Mucosa of gallbladder (tissue), 1 donor: ENCODE results near the gene SCN9A. TPM values are rescaled to one million over a fixed set of nuclear protein-coding genes. Genes with fewer than 3 reads are reported as not detected.
"Not testable (repeated sequence)": the region's sequence is repeated elsewhere in the genome, so short reads cannot be mapped to it uniquely, and the experiment has no call there.

ENCODE experiments used
- DNase-seq: peaks from one replicate; pipeline ENCODE4 v3.0.0-alpha.2; 2020; ENCODE audit warnings: low spot score
- total RNA-seq: library from RNA; stranded (reverse); gene quantifications from one replicate; pipeline ENCODE4 v1.2.1, GENCODE V29; 2021
- donor health status: DM: no; HTN: no; CAD: no.

Gene SCN9A
- total RNA-seq, 1 donor from 2014 or later = 6.8 TPM

- no peak for DNase-seq
Measured at GRCh38 chr2:166242309-166242708, 133.4 kb downstream of the SCN9A start.

GRCh38 chr2:166240387-166241313 lies 135.1 kb downstream of the SCN9A start:
- no peak for DNase-seq

- no peak for DNase-seq
Measured at GRCh38 chr2:166239548-166239947, 136.2 kb downstream of the SCN9A start.

GRCh38 chr2:166238176-166238575 lies 137.6 kb downstream of the SCN9A start:
- DNase-seq = no peak

- no peak for DNase-seq
Measured at GRCh38 chr2:166234112-166234846, 141.5 kb downstream of the SCN9A start.

GRCh38 chr2:166233244-166233643 lies 142.5 kb downstream of the SCN9A start:
- no peak for DNase-seq

- DNase-seq = no peak
Measured at GRCh38 chr2:166230724-166231070, 145.0 kb downstream of the SCN9A start.

- peak; percentile 19 for DNase-seq
Measured at GRCh38 chr2:166230024-166230723, 145.6 kb downstream of the SCN9A start.

- no peak for DNase-seq
Measured at GRCh38 chr2:166229678-166230023, 146.1 kb downstream of the SCN9A start.

GRCh38 chr2:166224197-166224596 lies 151.5 kb downstream of the SCN9A start:
- DNase-seq = no peak

- no peak for DNase-seq
Measured at GRCh38 chr2:166223298-166223697, 152.4 kb downstream of the SCN9A start.

GRCh38 chr2:166211079-166211478 lies 164.7 kb downstream of the SCN9A start:
- DNase-seq = no peak

- DNase-seq = not testable (repeated sequence)
Measured at GRCh38 chr2:166209944-166210343, 165.8 kb downstream of the SCN9A start.

GRCh38 chr2:166209367-166209766 lies 166.4 kb downstream of the SCN9A start:
- DNase-seq = not testable (repeated sequence)

GRCh38 chr2:166206153-166206552 lies 169.6 kb downstream of the SCN9A start:
- not testable (repeated sequence) for DNase-seq

GRCh38 chr2:166202778-166203177 lies 173.0 kb downstream of the SCN9A start:
- no peak for DNase-seq

GRCh38 chr2:166197446-166197845 lies 178.3 kb downstream of the SCN9A start:
- DNase-seq = no peak

GRCh38 chr2:166193407-166193806 lies 182.3 kb downstream of the SCN9A start:
- no peak for DNase-seq

GRCh38 chr2:166188084-166188483 lies 187.7 kb downstream of the SCN9A start:
- no peak for DNase-seq

- no peak for DNase-seq
Measured at GRCh38 chr2:166184789-166185188, 191.0 kb downstream of the SCN9A start.

GRCh38 chr2:166181813-166182154 lies 194.0 kb downstream of the SCN9A start:
- no peak for DNase-seq
